Fibroblast of villous mesenchyme (primary cell): ENCODE results near the gene GOLT1A. TPM values are rescaled to one million over a fixed set of nuclear protein-coding genes. Genes with fewer than 3 reads are reported as not detected.
A peak's percentile ranks its signal among the peaks of the same experiment; 100 is the strongest.

Experiments
- DNase-seq: peaks from one replicate; pipeline ENCODE4 v3.0.0-alpha.2; 2010; ENCODE audit warnings: low read depth
- H3K4me3 ChIP-seq: 2 replicates; pipeline ENCODE4 v1.5.1; 2011; ENCODE audit warnings: low read depth, mild to moderate bottlenecking, low read length
- total RNA-seq: library from RNA; depleted of rRNA; stranded (reverse); fragments of >200 nt; gene quantifications from 2 replicates; pipeline ENCODE4 v1.2.3, GENCODE V29; 2012
- TF ChIP-seq, protein P1 (sequence below): IDR thresholded peaks from 2 replicates; pipeline ENCODE4 v1.5.1; 2012; ENCODE audit warnings: low read depth, mild to moderate bottlenecking, low read length; ENCODE audit not compliant: insufficient read depth

The GOLT1A gene
- total RNA-seq, 1 donor = not detected

GRCh38 chr1:204232526-204232925, 18.7 kb upstream of the GOLT1A start:
- TF ChIP-seq, protein P1, sequence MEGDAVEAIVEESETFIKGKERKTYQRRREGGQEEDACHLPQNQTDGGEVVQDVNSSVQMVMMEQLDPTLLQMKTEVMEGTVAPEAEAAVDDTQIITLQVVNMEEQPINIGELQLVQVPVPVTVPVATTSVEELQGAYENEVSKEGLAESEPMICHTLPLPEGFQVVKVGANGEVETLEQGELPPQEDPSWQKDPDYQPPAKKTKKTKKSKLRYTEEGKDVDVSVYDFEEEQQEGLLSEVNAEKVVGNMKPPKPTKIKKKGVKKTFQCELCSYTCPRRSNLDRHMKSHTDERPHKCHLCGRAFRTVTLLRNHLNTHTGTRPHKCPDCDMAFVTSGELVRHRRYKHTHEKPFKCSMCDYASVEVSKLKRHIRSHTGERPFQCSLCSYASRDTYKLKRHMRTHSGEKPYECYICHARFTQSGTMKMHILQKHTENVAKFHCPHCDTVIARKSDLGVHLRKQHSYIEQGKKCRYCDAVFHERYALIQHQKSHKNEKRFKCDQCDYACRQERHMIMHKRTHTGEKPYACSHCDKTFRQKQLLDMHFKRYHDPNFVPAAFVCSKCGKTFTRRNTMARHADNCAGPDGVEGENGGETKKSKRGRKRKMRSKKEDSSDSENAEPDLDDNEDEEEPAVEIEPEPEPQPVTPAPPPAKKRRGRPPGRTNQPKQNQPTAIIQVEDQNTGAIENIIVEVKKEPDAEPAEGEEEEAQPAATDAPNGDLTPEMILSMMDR = no peak
- no peak overlapping the region for H3K4me3 ChIP-seq
- DNase-seq = peak; percentile 8

GRCh38 chr1:204230211-204230610, 16.4 kb upstream of the GOLT1A start:
- DNase-seq = no peak
- no peak overlapping the region for H3K4me3 ChIP-seq
- TF ChIP-seq, protein P1 = no peak

- H3K4me3 ChIP-seq = no peak overlapping the region
- DNase-seq = no peak
- TF ChIP-seq, protein P1 = no peak
Measured at GRCh38 chr1:204228896-204229295, 15.1 kb upstream of the GOLT1A start.

DNA sequence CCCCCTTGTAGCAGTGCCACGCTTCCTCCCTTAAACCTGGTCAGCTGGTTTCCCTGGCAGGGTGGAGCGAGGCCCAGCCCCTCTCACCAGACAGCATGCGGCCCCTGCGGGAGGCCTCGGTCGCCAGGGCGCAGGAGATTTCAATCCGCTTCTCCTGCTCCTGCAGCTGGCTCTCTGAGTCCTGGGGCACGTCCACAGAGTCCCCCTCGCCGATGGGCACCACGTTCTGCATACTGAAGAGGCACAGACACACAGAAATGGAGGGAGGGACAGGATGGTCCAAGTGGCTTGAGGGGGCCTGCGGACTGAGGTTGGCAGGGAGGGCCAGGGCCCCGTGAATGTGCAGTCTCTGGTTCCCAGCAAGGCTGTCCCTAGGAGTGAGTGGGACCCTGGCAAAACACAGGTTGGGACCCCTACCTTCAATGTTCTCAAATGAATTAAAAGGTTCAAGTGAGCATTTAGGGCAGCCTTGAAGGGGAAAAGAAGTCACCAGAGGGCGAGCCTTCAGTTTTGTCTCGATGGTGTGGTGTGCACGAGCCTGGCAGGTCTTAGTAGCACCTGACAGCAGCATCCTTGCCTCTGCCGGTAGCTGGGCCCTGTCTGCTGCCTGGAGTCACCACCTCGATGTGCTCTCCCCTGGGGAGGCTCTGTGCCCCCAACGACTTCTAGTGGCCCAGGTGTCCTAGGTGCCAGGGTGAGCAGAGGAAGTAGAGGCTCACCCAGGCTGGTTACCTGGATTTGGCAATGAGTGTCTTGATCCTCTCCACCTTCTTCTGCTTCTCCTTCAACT, 14.4 kb upstream of the GOLT1A start:
- TF ChIP-seq, protein P1 = no peak
- H3K4me3 ChIP-seq = no peak overlapping the region
- no peak for DNase-seq

DNA sequence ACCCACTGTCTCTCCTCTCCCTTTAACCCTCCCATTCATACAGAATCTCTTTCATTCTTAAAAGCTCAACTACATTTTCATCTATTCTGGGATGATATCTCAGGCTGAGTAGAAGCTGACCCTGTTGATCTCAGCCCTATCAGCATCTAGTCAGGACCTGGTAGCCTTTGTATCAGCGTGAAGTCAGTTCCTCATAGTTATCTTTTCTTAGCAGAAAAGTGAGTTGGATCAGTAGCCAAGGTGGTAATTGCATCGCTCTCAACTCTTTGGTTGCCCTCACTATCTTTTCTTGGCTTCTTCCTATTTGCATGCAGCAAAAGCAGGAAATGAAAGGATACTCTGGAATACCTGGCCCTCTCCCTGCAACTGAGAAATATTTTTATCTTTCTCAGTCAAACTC, 13.6 kb upstream of the GOLT1A start:
- TF ChIP-seq, protein P1 = no peak
- H3K4me3 ChIP-seq = no peak overlapping the region
- DNase-seq = no peak

- H3K4me3 ChIP-seq = no peak overlapping the region
- TF ChIP-seq, protein P1 = no peak
- DNase-seq = no peak
Measured at GRCh38 chr1:204225841-204226735, 12.3 kb upstream of the GOLT1A start.
